GM18870 (cell line): ENCODE measurements around the gene ACE.

Source experiments
- ATAC-seq: cut with Tn5 transposase; IDR thresholded peaks from one replicate; pipeline ENCODE4 v1.9.1; 2021; ENCODE audit warnings: moderate library complexity; ENCODE audit not compliant: unreplicated experiment

The ACE gene

GRCh38 chr17:63474586-63475460, 2.0 kb upstream of the ACE start:
- no peak for ATAC-seq

- no peak for ATAC-seq
Measured at GRCh38 chr17:63475491-63476412, 1.1 kb upstream of the ACE start.

- no peak for ATAC-seq
Measured at GRCh38 chr17:63476459-63476853, 405 bp upstream of the ACE start.

- no peak for ATAC-seq
Measured at GRCh38 chr17:63477480-63478440, 899 bp downstream of the ACE start.

- ATAC-seq = no peak
Measured at GRCh38 chr17:63478814-63479494, 2.1 kb downstream of the ACE start.

- ATAC-seq = no peak
Measured at GRCh38 chr17:63479495-63480184, 2.8 kb downstream of the ACE start.

GRCh38 chr17:63480192-63480784, 3.4 kb downstream of the ACE start:
- ATAC-seq = no peak

GRCh38 chr17:63480826-63481487, 4.1 kb downstream of the ACE start:
- no peak for ATAC-seq

GRCh38 chr17:63481488-63481870, 4.6 kb downstream of the ACE start:
- ATAC-seq = no peak

- ATAC-seq = no peak
Measured at GRCh38 chr17:63482509-63482908, 5.6 kb downstream of the ACE start.

- ATAC-seq = no peak
Measured at GRCh38 chr17:63483038-63483437, 6.2 kb downstream of the ACE start.

- no peak for ATAC-seq
Measured at GRCh38 chr17:63483655-63484575, 7.1 kb downstream of the ACE start.

GRCh38 chr17:63486317-63487013, 9.6 kb downstream of the ACE start:
- no peak for ATAC-seq

- ATAC-seq = no peak
Measured at GRCh38 chr17:63487014-63487339, 10.1 kb downstream of the ACE start.

GRCh38 chr17:63488851-63489250, 12.0 kb downstream of the ACE start:
- no peak for ATAC-seq

- ATAC-seq = no peak
Measured at GRCh38 chr17:63489291-63489690, 12.4 kb downstream of the ACE start.

GRCh38 chr17:63490329-63490728, 13.5 kb downstream of the ACE start:
- ATAC-seq = no peak
